ENCODE measurements around the gene ZBTB20.

The ZBTB20 gene

GRCh38 chr3:114739627-114740026 is 407.5 kb downstream of the ZBTB20 start:
- no peak for FAIRE-seq
- no peak for DNase-seq (ENCODE audit: insufficient read length, low spot score)

- DNase-seq (ENCODE audit: insufficient read length, low spot score) = no peak
- FAIRE-seq = no peak
Observed at GRCh38 chr3:114732353-114732752, 414.7 kb downstream of the ZBTB20 start.

GRCh38 chr3:114730397-114730796 is 416.7 kb downstream of the ZBTB20 start:
- DNase-seq (ENCODE audit: insufficient read length, low spot score) (no peak), FAIRE-seq (no peak)

GRCh38 chr3:114727373-114727772 is 419.7 kb downstream of the ZBTB20 start:
- no peak for DNase-seq (ENCODE audit: insufficient read length, low spot score)
- FAIRE-seq = peak; percentile 60

- no peak for FAIRE-seq
- no peak for DNase-seq (ENCODE audit: insufficient read length, low spot score)
Observed at GRCh38 chr3:114725966-114726365, 421.1 kb downstream of the ZBTB20 start.

GRCh38 chr3:114722530-114722929 is 424.6 kb downstream of the ZBTB20 start:
- DNase-seq (ENCODE audit: insufficient read length, low spot score) (no peak), FAIRE-seq (no peak)

GRCh38 chr3:114721864-114722263 is 425.2 kb downstream of the ZBTB20 start:
- no peak for DNase-seq (ENCODE audit: insufficient read length, low spot score)
- FAIRE-seq = peak; percentile 54

GRCh38 chr3:114721209-114721608 is 425.9 kb downstream of the ZBTB20 start:
- DNase-seq (ENCODE audit: insufficient read length, low spot score) (no peak), FAIRE-seq (no peak)

GRCh38 chr3:114718898-114719210 is 428.2 kb downstream of the ZBTB20 start:
- DNase-seq (ENCODE audit: insufficient read length, low spot score) (no peak), FAIRE-seq (no peak)

- DNase-seq (ENCODE audit: insufficient read length, low spot score) (no peak), FAIRE-seq (no peak)
Observed at GRCh38 chr3:114718071-114718897, 428.8 kb downstream of the ZBTB20 start.

GRCh38 chr3:114716916-114717315 is 430.2 kb downstream of the ZBTB20 start:
- FAIRE-seq (no peak), DNase-seq (ENCODE audit: insufficient read length, low spot score) (no peak)

- DNase-seq (ENCODE audit: insufficient read length, low spot score) (no peak), FAIRE-seq (no peak)
Observed at GRCh38 chr3:114716126-114716525, 431.0 kb downstream of the ZBTB20 start.

GRCh38 chr3:114714957-114715460 is 432.1 kb downstream of the ZBTB20 start:
- FAIRE-seq (no peak), DNase-seq (ENCODE audit: insufficient read length, low spot score) (no peak)

- FAIRE-seq (no peak), DNase-seq (ENCODE audit: insufficient read length, low spot score) (no peak)
Observed at GRCh38 chr3:114714237-114714636, 432.9 kb downstream of the ZBTB20 start.

- no peak for DNase-seq (ENCODE audit: insufficient read length, low spot score)
- no peak for FAIRE-seq
Observed at GRCh38 chr3:114712728-114713492, 434.2 kb downstream of the ZBTB20 start.

- FAIRE-seq (no peak), DNase-seq (ENCODE audit: insufficient read length, low spot score) (no peak)
Observed at GRCh38 chr3:114711321-114711886, 435.7 kb downstream of the ZBTB20 start.

GRCh38 chr3:114709102-114709501 is 438.0 kb downstream of the ZBTB20 start:
- FAIRE-seq = no peak

GRCh38 chr3:114707252-114707860 is 439.7 kb downstream of the ZBTB20 start:
- DNase-seq (ENCODE audit: insufficient read length, low spot score) (no peak), FAIRE-seq (no peak)

More at GRCh38 chr3:114709102-114709501, 438.0 kb downstream of the ZBTB20 start:
- no peak for DNase-seq (ENCODE audit: insufficient read length, low spot score)

- no peak for FAIRE-seq
- DNase-seq (ENCODE audit: insufficient read length, low spot score) = no peak
Observed at GRCh38 chr3:114706591-114707232, 440.4 kb downstream of the ZBTB20 start.

GRCh38 chr3:114700637-114701234 is 446.4 kb downstream of the ZBTB20 start:
- FAIRE-seq (no peak), DNase-seq (ENCODE audit: insufficient read length, low spot score) (no peak)
